ENCODE measurements around the gene CD72. TPM values are rescaled to one million over a fixed set of nuclear protein-coding genes. Genes with fewer than 3 reads are reported as not detected.

The CD72 gene
- polyA plus RNA-seq, 1 experiment = 1.7 TPM

DNA sequence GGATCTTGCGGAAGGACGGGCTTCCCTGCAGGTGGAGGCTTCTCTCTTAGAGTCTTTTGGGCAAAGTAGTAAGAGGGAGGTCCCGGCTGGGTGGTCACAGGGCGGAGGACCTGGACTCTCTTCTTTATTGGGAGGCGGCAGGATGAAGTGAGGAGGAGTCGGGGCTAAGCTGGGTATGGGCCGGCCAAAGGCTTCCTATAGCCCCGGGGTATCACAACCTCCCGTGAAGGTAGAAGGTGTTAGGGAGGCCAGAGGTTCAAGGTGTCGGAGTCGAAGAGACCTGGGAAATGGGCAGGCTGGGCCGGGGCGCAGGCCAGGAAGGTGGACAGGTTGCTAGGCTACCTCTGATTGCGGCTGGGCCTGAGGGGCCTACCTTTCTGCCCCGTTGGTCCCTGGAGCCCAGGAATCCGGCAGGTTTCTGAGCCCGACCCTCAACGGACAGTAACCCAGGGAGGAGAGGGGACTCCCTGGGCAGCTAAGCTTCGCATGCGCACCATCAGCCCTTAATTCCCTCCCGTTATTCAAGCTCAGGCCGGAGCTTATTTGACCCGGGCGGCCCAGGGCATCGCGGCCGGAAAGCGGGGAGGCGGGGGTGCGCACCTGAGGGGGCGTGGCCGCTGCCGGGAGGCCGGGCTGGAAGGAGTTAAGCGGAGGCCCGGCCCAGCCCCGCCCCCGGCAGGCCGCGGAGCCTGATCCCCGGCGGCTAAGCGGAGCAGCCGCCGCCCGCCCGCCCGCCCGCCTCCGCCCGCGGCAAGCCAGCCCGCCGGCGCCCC lies 13.4 kb downstream of the CD72 start, which contains the start of gene TESK1:
Gene TESK1, plus strand, starts transcription at position 685 of the 773 bp plus-strand sequence. CDS start 358 bp downstream, outside the sequence.
- no peaks in the 10 kb centered on the region for H3K27me3 ChIP-seq (ENCODE audit: control insufficient read depth, insufficient read depth, low read length)

DNA sequence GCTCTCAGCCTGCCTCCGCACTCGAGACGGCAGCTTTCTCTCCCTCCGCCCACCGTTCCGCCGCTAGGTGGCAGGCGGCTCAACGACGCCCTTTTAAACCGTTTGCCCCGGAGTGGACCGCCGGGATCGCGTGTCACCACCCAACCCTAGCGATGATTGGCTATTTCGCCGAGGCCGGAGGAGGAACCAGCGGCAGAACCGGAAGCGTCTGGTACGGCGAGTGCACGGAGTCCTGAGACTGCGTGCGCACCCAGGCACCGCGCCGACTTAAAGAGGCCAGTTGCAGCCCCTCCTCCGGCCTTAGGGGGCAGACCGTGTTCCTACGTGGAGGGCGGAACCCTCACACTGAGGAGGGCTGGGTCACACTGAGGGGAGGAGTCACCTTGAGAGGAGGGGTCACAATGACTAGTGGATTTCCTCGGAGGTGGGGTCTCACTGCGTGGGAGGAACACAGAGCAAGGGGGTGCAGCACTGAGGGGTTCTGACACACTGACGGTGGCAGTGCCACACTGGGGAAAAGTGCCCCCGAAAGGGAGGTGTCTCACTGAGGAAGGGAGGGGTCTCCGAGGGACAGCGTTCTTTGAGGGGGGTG lies 14.1 kb downstream of the CD72 start:
- DNase-seq (ENCODE audit: low read depth) = peak; percentile 95
- Histone ChIP-seq H3K36me3 (ENCODE audit: control insufficient read depth, insufficient read depth, low read length) (peaks cover 13% of the 10 kb centered on the region), H3K27me3 (ENCODE audit: control insufficient read depth, insufficient read depth, low read length) (no peaks in the 10 kb centered on the region), H3K4me3 (ENCODE audit: low read depth, low read length) (peak overlapping the region; percentile 59)
- ChIA-PET POLR2A (interaction anchor here (0.6 kb wide), 1 partner anchor 54 kb away, joined by 3 read pairs; the partner anchor contains the start of genes CCDC107 and RMRP), CTCF (interaction anchor here (0.7 to 1.5 kb wide), 12 partner anchors 18 to 480 kb away, joined by 3 to 6 read pairs (median 3); partner anchors contain the start of genes CREB3, RUSC2 and TLN1)
- TF ChIP-seq, protein P1, sequence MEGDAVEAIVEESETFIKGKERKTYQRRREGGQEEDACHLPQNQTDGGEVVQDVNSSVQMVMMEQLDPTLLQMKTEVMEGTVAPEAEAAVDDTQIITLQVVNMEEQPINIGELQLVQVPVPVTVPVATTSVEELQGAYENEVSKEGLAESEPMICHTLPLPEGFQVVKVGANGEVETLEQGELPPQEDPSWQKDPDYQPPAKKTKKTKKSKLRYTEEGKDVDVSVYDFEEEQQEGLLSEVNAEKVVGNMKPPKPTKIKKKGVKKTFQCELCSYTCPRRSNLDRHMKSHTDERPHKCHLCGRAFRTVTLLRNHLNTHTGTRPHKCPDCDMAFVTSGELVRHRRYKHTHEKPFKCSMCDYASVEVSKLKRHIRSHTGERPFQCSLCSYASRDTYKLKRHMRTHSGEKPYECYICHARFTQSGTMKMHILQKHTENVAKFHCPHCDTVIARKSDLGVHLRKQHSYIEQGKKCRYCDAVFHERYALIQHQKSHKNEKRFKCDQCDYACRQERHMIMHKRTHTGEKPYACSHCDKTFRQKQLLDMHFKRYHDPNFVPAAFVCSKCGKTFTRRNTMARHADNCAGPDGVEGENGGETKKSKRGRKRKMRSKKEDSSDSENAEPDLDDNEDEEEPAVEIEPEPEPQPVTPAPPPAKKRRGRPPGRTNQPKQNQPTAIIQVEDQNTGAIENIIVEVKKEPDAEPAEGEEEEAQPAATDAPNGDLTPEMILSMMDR (IDR thresholded peaks at IDR 0.05; ENCODE audit: insufficient read depth, low read depth, low read length) = peak; percentile 91

More for the DNA sequence above, 13.4 kb downstream of the CD72 start, which contains the start of gene TESK1:
- no peak for DNase-seq (ENCODE audit: low read depth)
- peaks cover 19% of the 10 kb centered on the region for H3K36me3 ChIP-seq (ENCODE audit: control insufficient read depth, insufficient read depth, low read length)
- H3K4me3 ChIP-seq (ENCODE audit: low read depth, low read length) = peak within 1 kb of the TSS; percentile 59
- ChIA-PET CTCF (interaction anchor here (0.6 to 1.5 kb wide), 7 partner anchors 19 to 128 kb away, joined by 3 to 6 read pairs (median 3); partner anchors contain the start of genes CCDC107, CREB3 and TLN1), POLR2A (no interaction called here)
- TF ChIP-seq, protein P1 (IDR thresholded peaks at IDR 0.05; ENCODE audit: insufficient read depth, low read depth, low read length) = no peak

GRCh38 chr9:35603506-35603985 lies 14.7 kb downstream of the CD72 start:
- Histone ChIP-seq H3K27me3 (ENCODE audit: control insufficient read depth, insufficient read depth, low read length) (no peaks in the 10 kb centered on the region), H3K36me3 (ENCODE audit: control insufficient read depth, insufficient read depth, low read length) (peaks cover 8% of the 10 kb centered on the region), H3K4me3 (ENCODE audit: low read depth, low read length) (peak overlapping the region; percentile 32)
- ChIA-PET POLR2A (interaction anchor here (0.6 kb wide), 1 partner anchor 54 kb away, joined by 3 read pairs; the partner anchor contains the start of genes CCDC107 and RMRP), CTCF (interaction anchor here (0.6 to 1.5 kb wide), 11 partner anchors 32 to 526 kb away, joined by 3 to 6 read pairs (median 3); partner anchors contain the start of genes CREB3, RUSC2 and TLN1)
- DNase-seq (ENCODE audit: low read depth) = peak; percentile 62
- TF ChIP-seq, protein P1 (IDR thresholded peaks at IDR 0.05; ENCODE audit: insufficient read depth, low read depth, low read length) = no peak

- Histone ChIP-seq H3K36me3 (ENCODE audit: control insufficient read depth, insufficient read depth, low read length) (no peaks in the 10 kb centered on the region), H3K4me3 (ENCODE audit: low read depth, low read length) (no peak overlapping the region), H3K27me3 (ENCODE audit: control insufficient read depth, insufficient read depth, low read length) (no peaks in the 10 kb centered on the region)
- POLR2A ChIA-PET = interaction anchor here (0.6 to 0.7 kb wide), 2 partner anchors 61 to 84 kb away, joined by 3 read pairs; no protein-coding TSS in a partner anchor
- CTCF ChIA-PET = interaction anchor here (0.6 to 1.7 kb wide), 6 partner anchors 11 to 129 kb away, joined by 3 to 5 read pairs (median 4); no protein-coding TSS in a partner anchor
- TF ChIP-seq, protein P1 (IDR thresholded peaks at IDR 0.05; ENCODE audit: insufficient read depth, low read depth, low read length) = 0 out of 2 replicates have a peak, but pooled peaks have one; percentile 19
- no peak for DNase-seq (ENCODE audit: low read depth)
Measured at GRCh38 chr9:35599763-35600604, 18.2 kb downstream of the CD72 start.

Measured in BJ (cell line).